ENCODE results near the gene HBM.

Gene HBM

GRCh38 chr16:181565-182021 lies 15.8 kb downstream of the HBM start:
- Histone ChIP-seq H3K36me3 (ENCODE audit: low read length) (no peaks in the 10 kb centered on the region), H3F3A (ENCODE audit: insufficient read depth) (0 out of 2 replicates have a peak, but pooled peaks cover 5% of the 10 kb centered on the region), H3K9me2 (replicated peaks; ENCODE audit: insufficient read depth, low read length) (no peaks in the 10 kb centered on the region), H3K9ac (ENCODE audit: low read length) (peak overlapping the region; percentile 18; the same call in 1 of the 2 replicates), H3K27me3 (ENCODE audit: low read length) (no peaks in the 10 kb centered on the region), H2AFZ (ENCODE audit: low read depth, low read length, severe bottlenecking) (no peak overlapping the region), H3K4me2 (ENCODE audit: low read depth, low read length, poor library complexity, severe bottlenecking) (no peak overlapping the region), H3K27ac (ENCODE audit: low read depth, low read length) (no peak overlapping the region), H3K4me3 (ENCODE audit: insufficient read depth, low read length, poor library complexity, severe bottlenecking) (no peak overlapping the region), H3K9me3 (ENCODE audit: insufficient read depth, low read length) (no peaks in the 10 kb centered on the region), H3K79me2 (ENCODE audit: insufficient read depth, low read length) (no peaks in the 10 kb centered on the region), H4K20me1 (ENCODE audit: low read depth, low read length) (no peaks in the 10 kb centered on the region)
- TF ChIP-seq CTCF (IDR thresholded peaks at IDR 0.05; ENCODE audit: insufficient read depth, low read length, poor library complexity, severe bottlenecking), result peak; percentile 84
- no peak for TF ChIP-seq EZH2phosphoT487 (conservative IDR thresholded peaks at IDR 0.05; ENCODE audit: low read length)

GRCh38 chr16:183005-183404 lies 17.2 kb downstream of the HBM start:
- TF ChIP-seq CTCF (IDR thresholded peaks at IDR 0.05; ENCODE audit: insufficient read depth, low read length, poor library complexity, severe bottlenecking) (no peak), EZH2phosphoT487 (conservative IDR thresholded peaks at IDR 0.05; ENCODE audit: low read length) (no peak)
- Histone ChIP-seq H3K9me2 (replicated peaks; ENCODE audit: insufficient read depth, low read length) (no peaks in the 10 kb centered on the region), H3K4me2 (ENCODE audit: low read depth, low read length, poor library complexity, severe bottlenecking) (no peak overlapping the region)

GRCh38 chr16:185213-185612 lies 19.4 kb downstream of the HBM start:
- Histone ChIP-seq H3K27ac (ENCODE audit: low read depth, low read length) (no peak overlapping the region), H3K9me2 (replicated peaks; ENCODE audit: insufficient read depth, low read length) (no peaks in the 10 kb centered on the region), H4K20me1 (ENCODE audit: low read depth, low read length) (no peaks in the 10 kb centered on the region), H3K9ac (ENCODE audit: low read length) (no peak overlapping the region), H3K9me3 (ENCODE audit: insufficient read depth, low read length) (no peaks in the 10 kb centered on the region), H3K79me2 (ENCODE audit: insufficient read depth, low read length) (no peaks in the 10 kb centered on the region), H3K4me3 (ENCODE audit: insufficient read depth, low read length, poor library complexity, severe bottlenecking) (no peak overlapping the region), H3K27me3 (ENCODE audit: low read length) (no peaks in the 10 kb centered on the region), H3K4me2 (ENCODE audit: low read depth, low read length, poor library complexity, severe bottlenecking) (no peak overlapping the region), H3F3A (ENCODE audit: insufficient read depth) (0 out of 2 replicates have a peak, but pooled peaks cover 5% of the 10 kb centered on the region), H2AFZ (ENCODE audit: low read depth, low read length, severe bottlenecking) (no peak overlapping the region), H3K36me3 (ENCODE audit: low read length) (no peaks in the 10 kb centered on the region)
- TF ChIP-seq CTCF (IDR thresholded peaks at IDR 0.05; ENCODE audit: insufficient read depth, low read length, poor library complexity, severe bottlenecking) (no peak), EZH2phosphoT487 (conservative IDR thresholded peaks at IDR 0.05; ENCODE audit: low read length) (no peak)

More at GRCh38 chr16:183005-183404, 17.2 kb downstream of the HBM start:
- Histone ChIP-seq H3K27me3 (ENCODE audit: low read length) (no peaks in the 10 kb centered on the region), H2AFZ (ENCODE audit: low read depth, low read length, severe bottlenecking) (no peak overlapping the region), H3K27ac (ENCODE audit: low read depth, low read length) (no peak overlapping the region), H3K4me3 (ENCODE audit: insufficient read depth, low read length, poor library complexity, severe bottlenecking) (no peak overlapping the region), H4K20me1 (ENCODE audit: low read depth, low read length) (no peaks in the 10 kb centered on the region), H3K36me3 (ENCODE audit: low read length) (no peaks in the 10 kb centered on the region), H3K9ac (ENCODE audit: low read length) (no peak overlapping the region), H3K9me3 (ENCODE audit: insufficient read depth, low read length) (no peaks in the 10 kb centered on the region), H3K79me2 (ENCODE audit: insufficient read depth, low read length) (no peaks in the 10 kb centered on the region), H3F3A (ENCODE audit: insufficient read depth) (0 out of 2 replicates have a peak, but pooled peaks cover 5% of the 10 kb centered on the region)
